DND-41 (cell line): ENCODE data around the gene PTPRA.

Experiments
- ATAC-seq: fragments of 200-7000 bp; cut with Tn5 transposase; 3 replicates; pipeline ENCODE4 v1.9.1; 2021; ENCODE audit warnings: low read depth; ENCODE audit not compliant: insufficient read depth
- DNase-seq: peaks from one replicate; pipeline ENCODE4 v3.0.0-alpha.2; 2020
- H2AFZ ChIP-seq: 2 replicates; pipeline ENCODE4 v1.6.0; 2012; ENCODE audit warnings: low read depth, low read length
- H3K27ac ChIP-seq: 2 replicates; pipeline ENCODE4 v1.5.1; 2012; ENCODE audit warnings: low read length, inconsistent platforms
- H3K27me3 ChIP-seq: fragments of 200-600 bp; sonication (generic); 2 replicates; pipeline ENCODE4 v1.6.0; 2012; ENCODE audit warnings: low read length, mild to moderate bottlenecking, inconsistent platforms; ENCODE audit not compliant: insufficient read depth, poor library complexity
- H3K36me3 ChIP-seq: 2 replicates; pipeline ENCODE4 v1.5.1; 2012; ENCODE audit warnings: low read length, inconsistent platforms; ENCODE audit not compliant: insufficient read depth
- H3K4me1 ChIP-seq: 2 replicates; pipeline ENCODE4 v1.5.1; 2012; ENCODE audit warnings: mild to moderate bottlenecking, low read length; ENCODE audit not compliant: insufficient read depth
- H3K4me2 ChIP-seq: 2 replicates; pipeline ENCODE4 v1.6.0; 2012; ENCODE audit warnings: mild to moderate bottlenecking, moderate library complexity, low read length, inconsistent platforms; ENCODE audit not compliant: insufficient read depth
- H3K4me3 ChIP-seq, 2 experiments: fragments of 200-600 bp in 1 of 2; shearing (Covaris generic) in 1 of 2; 2 replicates each; pipeline ENCODE4 v1.5.1; 2012 to 2016; ENCODE audit warnings: inconsistent platforms in 2 of 2, low read length in 2 of 2, mild to moderate bottlenecking in 2 of 2, low read depth in 1 of 2, moderate library complexity in 1 of 2
- H3K79me2 ChIP-seq: 2 replicates; pipeline ENCODE4 v1.6.0; 2012; ENCODE audit warnings: low read length, inconsistent platforms; ENCODE audit not compliant: insufficient read depth
- H3K9ac ChIP-seq: 2 replicates; pipeline ENCODE4 v1.6.0; 2012; ENCODE audit warnings: low read depth, mild to moderate bottlenecking, inconsistent platforms, low read length, moderate library complexity
- H3K9me3 ChIP-seq: 2 replicates; pipeline ENCODE4 v1.5.1; 2012; ENCODE audit warnings: low read length, moderate library complexity, mild to moderate bottlenecking, inconsistent platforms; ENCODE audit not compliant: insufficient read depth, severe bottlenecking
- H4K20me1 ChIP-seq: 2 replicates; pipeline ENCODE4 v1.6.0; 2012; ENCODE audit warnings: low read length; ENCODE audit not compliant: insufficient read depth
- CTCF ChIP-seq: IDR thresholded peaks from 2 replicates; pipeline ENCODE4 v1.5.1; 2012; ENCODE audit warnings: borderline replicate concordance, low read length, moderate library complexity, mild to moderate bottlenecking; ENCODE audit not compliant: poor library complexity, severe bottlenecking; ENCODE audit errors: extremely low read depth
- EZH2 ChIP-seq: IDR thresholded peaks from 3 replicates; pipeline ENCODE4 v1.6.1; 2012; ENCODE audit warnings: borderline replicate concordance, low read depth, mild to moderate bottlenecking, moderate library complexity, low read length, inconsistent platforms; ENCODE audit not compliant: severe bottlenecking

Gene PTPRA

GRCh38 chr20:3010985-3011723, 137.9 kb downstream of the PTPRA start:
- Histone ChIP-seq H3K9me3 (no peaks in the 10 kb centered on the region), H3K9ac (no peak overlapping the region), H3K27ac (no peak overlapping the region), H2AFZ (no peak overlapping the region), H3K36me3 (peaks cover 58% of the 10 kb centered on the region), H3K4me2 (no peak overlapping the region), H3K27me3 (no peaks in the 10 kb centered on the region), H4K20me1 (no peaks in the 10 kb centered on the region), H3K4me3 (no peak overlapping the region), H3K79me2 (no peaks in the 10 kb centered on the region), H3K4me1 (no peaks in the 10 kb centered on the region)
- DNase-seq (no peak), ATAC-seq (no peak; the same call in 2 of the 3 replicates)
- TF ChIP-seq EZH2 (no peak), CTCF (no peak)

GRCh38 chr20:3011752-3012151, 138.5 kb downstream of the PTPRA start:
- Histone ChIP-seq H3K9ac (no peak overlapping the region), H3K4me2 (no peak overlapping the region), H3K27me3 (no peaks in the 10 kb centered on the region), H3K4me3 (no peak overlapping the region), H2AFZ (no peak overlapping the region), H3K36me3 (peaks cover 57% of the 10 kb centered on the region), H3K27ac (no peak overlapping the region), H3K9me3 (no peaks in the 10 kb centered on the region), H3K4me1 (no peaks in the 10 kb centered on the region), H3K79me2 (no peaks in the 10 kb centered on the region), H4K20me1 (no peaks in the 10 kb centered on the region)
- ATAC-seq: no peak
- DNase-seq: no peak
- TF ChIP-seq EZH2 (no peak), CTCF (no peak)

- H3K79me2 ChIP-seq: no peaks in the 10 kb centered on the region
- H4K20me1 ChIP-seq: no peaks in the 10 kb centered on the region
- no peak overlapping the region for H3K27ac ChIP-seq
- ATAC-seq (no peak), DNase-seq (no peak)
- H3K36me3 ChIP-seq: peaks cover 51% of the 10 kb centered on the region
- TF ChIP-seq CTCF: no peak
- no peak for TF ChIP-seq EZH2
- no peaks in the 10 kb centered on the region for H3K4me1 ChIP-seq
- no peaks in the 10 kb centered on the region for H3K9me3 ChIP-seq
- no peak overlapping the region for H3K4me3 ChIP-seq
- no peak overlapping the region for H2AFZ ChIP-seq
- no peak overlapping the region for H3K9ac ChIP-seq
- no peak overlapping the region for H3K4me2 ChIP-seq
- no peaks in the 10 kb centered on the region for H3K27me3 ChIP-seq
These were observed 140.5 kb downstream of the PTPRA start for GRCh38 chr20:3013771-3014170.
